ENCODE data around the gene PIEZO1. TPM values are rescaled to one million over a fixed set of nuclear protein-coding genes. Genes with fewer than 3 reads are reported as not detected.
A peak's percentile ranks its signal among the peaks of the same experiment; 100 is the strongest.

Gene PIEZO1
- total and polyA plus RNA-seq, 9 of the 15 experiments (the other 6 are each of a cell fraction or from before 2014, with no cell fraction given), result 3.6 to 432 (median 131) TPM

- TF ChIP-seq MITF (IDR thresholded peaks at IDR 0.05) (0 out of 2 replicates have a peak, but pooled peaks have one; percentile 19), TAF7 (tag; IDR thresholded peaks at IDR 0.05) (no peak), POLR2B (IDR thresholded peaks at IDR 0.05; ENCODE audit: low read depth, partially characterized antibody) (no peak), POLR2G (IDR thresholded peaks at IDR 0.05; ENCODE audit: low read depth, low read length) (peak; percentile 51), HNRNPLL (IDR thresholded peaks at IDR 0.05; ENCODE audit: low read depth, low read length, poor library complexity, severe bottlenecking) (no peak), TCF3 (CRISPR knock-in tag; IDR thresholded peaks at IDR 0.05) (peak; percentile 49), ZNF354B (CRISPR knock-in tag; IDR thresholded peaks at IDR 0.05) (no peak), CAMTA2 (CRISPR knock-in tag; conservative IDR thresholded peaks at IDR 0.05) (no peak), BDP1 (IDR thresholded peaks at IDR 0.05; ENCODE audit: insufficient read depth, insufficient read length) (no peak), HIVEP1 (CRISPR knock-in tag; IDR thresholded peaks at IDR 0.05) (no peak), NKRF (IDR thresholded peaks at IDR 0.05; ENCODE audit: borderline replicate concordance) (0 out of 2 replicates have a peak, but pooled peaks have one; percentile 33), PTRF (tag; IDR thresholded peaks at IDR 0.05) (no peak), ZC3H8 (IDR thresholded peaks at IDR 0.05) (no peak), CBX2 (IDR thresholded peaks at IDR 0.05; ENCODE audit: insufficient read depth, low read length, poor library complexity, severe bottlenecking) (no peak), ZFP91 (CRISPR knock-in tag; IDR thresholded peaks at IDR 0.05) (no peak), GABPA (tag; conservative IDR thresholded peaks at IDR 0.05; ENCODE audit: low read depth) (no peak), KAT2B (IDR thresholded peaks at IDR 0.05; ENCODE audit: low read depth, low read length) (peak; percentile 77), CBFB (CRISPR knock-in tag; IDR thresholded peaks at IDR 0.05) (peak; percentile 78), ELK1 (CRISPR knock-in tag; IDR thresholded peaks at IDR 0.05) (no peak), SIN3B (IDR thresholded peaks at IDR 0.05; ENCODE audit: low read depth) (peak; percentile 64), C11orf30 (IDR thresholded peaks at IDR 0.05; ENCODE audit: low read depth) (no peak), PKNOX1 (IDR thresholded peaks at IDR 0.05) (no peak)
Observed at GRCh38 chr16:88737298-88738150, 47.5 kb downstream of the PIEZO1 start (continued).
